Hindlimb muscle (tissue), 1 donor: ENCODE data around the gene KCMF1. TPM values are rescaled to one million over a fixed set of nuclear protein-coding genes. Genes with fewer than 3 reads are reported as not detected.
"Not testable (repeated sequence)": the region's sequence is repeated elsewhere in the genome, so short reads cannot be mapped to it uniquely, and the experiment has no call there.

Source experiments
- DNase-seq: peaks from one replicate; pipeline ENCODE4 v3.0.0-alpha.2; 2013
- polyA plus RNA-seq: library from polyadenylated mRNA; unstranded; fragments of 120-200 nt; gene quantifications from one replicate; pipeline ENCODE4 v1.2.1, GENCODE V29; 2013; ENCODE audit not compliant: insufficient read length

KCMF1 gene
- polyA plus RNA-seq, result 39.6 TPM

GRCh38 chr2:84970868-84971509 is at the start of gene KCMF1:
Gene KCMF1, plus strand, starts transcription at chr2:84971161. Its CDS starts 291 bp downstream, at chr2:84971452.
- peak; percentile 70 for DNase-seq

- DNase-seq, result no peak
Measured at GRCh38 chr2:84923009-84923408, 48.0 kb upstream of the KCMF1 start.

GRCh38 chr2:84924173-84925106 is 46.5 kb upstream of the KCMF1 start:
- DNase-seq, result no peak

GRCh38 chr2:84925336-84925723 is 45.6 kb upstream of the KCMF1 start:
- no peak for DNase-seq

GRCh38 chr2:84925724-84926376 is 45.1 kb upstream of the KCMF1 start:
- DNase-seq, result peak; percentile 87

- DNase-seq, result no peak
Measured at GRCh38 chr2:84927275-84927627, 43.7 kb upstream of the KCMF1 start.

GRCh38 chr2:84931384-84931821 is 39.6 kb upstream of the KCMF1 start:
- DNase-seq, result no peak

GRCh38 chr2:84938194-84938879 is 32.6 kb upstream of the KCMF1 start:
- no peak for DNase-seq

GRCh38 chr2:84939426-84940087 is 31.4 kb upstream of the KCMF1 start:
- DNase-seq, result no peak

- DNase-seq, result no peak
Measured at GRCh38 chr2:84940088-84940470, 30.9 kb upstream of the KCMF1 start.

- no peak for DNase-seq
Measured at GRCh38 chr2:84940831-84941412, 30.0 kb upstream of the KCMF1 start.

- no peak for DNase-seq
Measured at GRCh38 chr2:84942166-84942565, 28.8 kb upstream of the KCMF1 start.

GRCh38 chr2:84942964-84943421 is 28.0 kb upstream of the KCMF1 start:
- no peak for DNase-seq

GRCh38 chr2:84944295-84944909 is 26.6 kb upstream of the KCMF1 start:
- no peak for DNase-seq

- DNase-seq, result not testable (repeated sequence)
Measured at GRCh38 chr2:84945838-84946203, 25.1 kb upstream of the KCMF1 start.

- DNase-seq, result no peak
Measured at GRCh38 chr2:84946204-84947009, 24.6 kb upstream of the KCMF1 start.

- no peak for DNase-seq
Measured at GRCh38 chr2:84947010-84947593, 23.9 kb upstream of the KCMF1 start.

GRCh38 chr2:84953535-84953934 is 17.4 kb upstream of the KCMF1 start:
- no peak for DNase-seq

- DNase-seq, result no peak
Measured at GRCh38 chr2:84954329-84954728, 16.6 kb upstream of the KCMF1 start.
